Embryonic facial prominence (tissue), 1 donor: ENCODE measurements around the gene CAMSAP2.
"Not testable (repeated sequence)": the region's sequence is repeated elsewhere in the genome, so short reads cannot be mapped to it uniquely, and the experiment has no call there.

Experiments used
- DNase-seq: peaks from one replicate; pipeline ENCODE4 v3.0.0-alpha.2; 2016; ENCODE audit errors: extremely low spot score

CAMSAP2 gene

GRCh38 chr1:200784576-200784975 is 45.9 kb downstream of the CAMSAP2 start:
- no peak for DNase-seq

GRCh38 chr1:200786788-200787187 is 48.1 kb downstream of the CAMSAP2 start:
- DNase-seq = no peak

GRCh38 chr1:200787896-200788387 is 49.2 kb downstream of the CAMSAP2 start:
- no peak for DNase-seq

- DNase-seq = not testable (repeated sequence)
These were observed 52.3 kb downstream of the CAMSAP2 start for GRCh38 chr1:200791012-200791411.

GRCh38 chr1:200793677-200794076 is 55.0 kb downstream of the CAMSAP2 start:
- no peak for DNase-seq

GRCh38 chr1:200794506-200795065 is 55.9 kb downstream of the CAMSAP2 start:
- no peak for DNase-seq

GRCh38 chr1:200795156-200795555 is 56.5 kb downstream of the CAMSAP2 start:
- no peak for DNase-seq

- DNase-seq = no peak
These were observed 63.3 kb downstream of the CAMSAP2 start for GRCh38 chr1:200802042-200802441.

- DNase-seq = peak; percentile 58
These were observed 64.3 kb downstream of the CAMSAP2 start for GRCh38 chr1:200802865-200803512.

- DNase-seq = no peak
These were observed 67.0 kb downstream of the CAMSAP2 start for GRCh38 chr1:200805719-200806118.

- no peak for DNase-seq
These were observed 70.2 kb downstream of the CAMSAP2 start for GRCh38 chr1:200808846-200809245.

- no peak for DNase-seq
These were observed 73.0 kb downstream of the CAMSAP2 start for GRCh38 chr1:200811704-200812103.

GRCh38 chr1:200816624-200817224 is 78.0 kb downstream of the CAMSAP2 start:
- DNase-seq = not testable (repeated sequence)

GRCh38 chr1:200818248-200818647 is 79.6 kb downstream of the CAMSAP2 start:
- no peak for DNase-seq

GRCh38 chr1:200819726-200820125 is 81.0 kb downstream of the CAMSAP2 start:
- DNase-seq = no peak

- no peak for DNase-seq
These were observed 92.4 kb downstream of the CAMSAP2 start for GRCh38 chr1:200831091-200831490.

GRCh38 chr1:200834383-200834782 is 95.7 kb downstream of the CAMSAP2 start:
- no peak for DNase-seq

GRCh38 chr1:200836213-200836612 is 97.5 kb downstream of the CAMSAP2 start:
- no peak for DNase-seq

GRCh38 chr1:200837931-200838571 is 99.4 kb downstream of the CAMSAP2 start:
- no peak for DNase-seq

GRCh38 chr1:200838676-200839445 is 100.2 kb downstream of the CAMSAP2 start:
- no peak for DNase-seq

GRCh38 chr1:200845360-200845759 is 106.7 kb downstream of the CAMSAP2 start:
- DNase-seq = no peak

GRCh38 chr1:200846398-200846797 is 107.7 kb downstream of the CAMSAP2 start:
- DNase-seq = no peak
